ENCODE results near the gene RALB. TPM values are rescaled to one million over a fixed set of nuclear protein-coding genes. Genes with fewer than 3 reads are reported as not detected.

The RALB gene
- total and polyA plus RNA-seq, 2 of the 8 experiments (the other 6 are each of a cell fraction or from before 2014, with no cell fraction given), result 12.0 to 16.6 TPM

GRCh38 chr2:120316071-120316470 is 63.4 kb downstream of the RALB start:
- 81% methylated on average over 5 of the region's 5 CpGs; no CpG with 5 or more reads in 1 of the 2 experiments for WGBS, 2 experiments (ENCODE audit: extremely low coverage in 1 of 2, insufficient coverage in 1 of 2, insufficient read length in 1 of 2, insufficient replicate concordance in 2 of 2, low coverage in 1 of 2, low lambda C conversion rate in 2 of 2, missing lambda C conversion rate in 1 of 2)
- CTCF ChIA-PET (ENCODE audit: partially characterized antibody), result interaction anchor here (0.9 to 4.5 kb wide), 11 partner anchors 10 to 371 kb away, joined by 3 to 33 read pairs (median 4); no protein-coding TSS in a partner anchor
- H3K4me2 ChIP-seq (ENCODE audit: insufficient read depth in 1 of 2, low read depth in 2 of 2, low read length in 2 of 2), result no peak overlapping the region
- TF ChIP-seq HDAC6 (IDR thresholded peaks at IDR 0.05; ENCODE audit: low read depth, low read length) (no peak), RNF2 (IDR thresholded peaks at IDR 0.05; ENCODE audit: borderline replicate concordance, low read depth, low read length, missing control alignments, poor library complexity, severe bottlenecking) (no peak), BCL11A (IDR thresholded peaks at IDR 0.05; ENCODE audit: low read depth in 2 of 2, low read length in 2 of 2) (no peak), TAF7 (optimal IDR thresholded peaks at IDR 0.05; ENCODE audit: borderline replicate concordance, low read depth, low read length) (no peak), KDM4A (IDR thresholded peaks at IDR 0.05; ENCODE audit: low read depth, low read length, severe bottlenecking) (no peak), ASH2L (IDR thresholded peaks at IDR 0.05; ENCODE audit: low read length) (no peak), CREB1 (IDR thresholded peaks at IDR 0.05) (no peak), RXRA (IDR thresholded peaks at IDR 0.05; ENCODE audit: insufficient read depth, low read depth, low read length) (no peak), EZH2 (IDR thresholded peaks at IDR 0.05; ENCODE audit: low read depth, low read length, severe bottlenecking) (no peak), CTBP2 (IDR thresholded peaks at IDR 0.05; ENCODE audit: borderline replicate concordance, insufficient read depth, insufficient read length, low read length) (no peak), TAF1 (IDR thresholded peaks at IDR 0.05; ENCODE audit: low read depth, low read length) (no peak), YY1 (IDR thresholded peaks at IDR 0.05; ENCODE audit: low read depth, low read length) (no peak)
- TF ChIP-seq, protein P1, sequence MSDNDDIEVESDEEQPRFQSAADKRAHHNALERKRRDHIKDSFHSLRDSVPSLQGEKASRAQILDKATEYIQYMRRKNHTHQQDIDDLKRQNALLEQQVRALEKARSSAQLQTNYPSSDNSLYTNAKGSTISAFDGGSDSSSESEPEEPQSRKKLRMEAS (IDR thresholded peaks at IDR 0.05), result no peak

More at GRCh38 chr2:120316071-120316470, 63.4 kb downstream of the RALB start:
- Histone ChIP-seq H3K79me1 (ENCODE audit: low read depth, low read length) (no peaks in the 10 kb centered on the region), H2BK15ac (ENCODE audit: low read length) (no peak overlapping the region), H3K27me3 (replicated peaks in 1 of 4; ENCODE audit: control insufficient read depth in 3 of 4, extremely low read depth in 1 of 4, insufficient read depth in 3 of 4, low read length in 3 of 4) (peaks cover 4 to 44% (median 36%) of the 10 kb centered on the region in 4 experiments), H2AK5ac (ENCODE audit: low read depth, low read length) (no peak overlapping the region), H2AFZ (ENCODE audit: low read length) (no peak overlapping the region), H3K14ac (ENCODE audit: insufficient read length) (no peak overlapping the region), H2BK20ac (ENCODE audit: low read length) (no peak overlapping the region), H3K18ac (ENCODE audit: extremely low read depth, low read length) (no peak overlapping the region), H2BK12ac (ENCODE audit: low read depth, low read length) (0 out of 2 replicates have a peak overlapping the region, but pooled peaks have one; percentile 9), H2BK120ac (replicated peaks; ENCODE audit: low read depth, low read length) (no peak overlapping the region), H3K23ac (ENCODE audit: insufficient read length) (no peak overlapping the region), H3K9ac (replicated peaks in 1 of 4; ENCODE audit: extremely low read depth in 1 of 4, low read depth in 3 of 4, low read length in 3 of 4) (no peak overlapping the region), H3K36me3 (ENCODE audit: control insufficient read depth in 2 of 4, insufficient read depth in 4 of 4, low read length in 3 of 4) (no peaks in the 10 kb centered on the region), H4K91ac (replicated peaks; ENCODE audit: insufficient read length, low read length) (no peak overlapping the region), H4K20me1 (replicated peaks in 1 of 2; ENCODE audit: control insufficient read depth in 1 of 2, insufficient read depth in 2 of 2, low read length in 2 of 2) (peaks cover 0 to 4% of the 10 kb centered on the region in 2 experiments), H3K4me3 (ENCODE audit: extremely low read depth in 1 of 4, insufficient read depth in 2 of 4, low read depth in 3 of 4, low read length in 4 of 4) (no peak overlapping the region), H3K79me2 (ENCODE audit: control insufficient read depth in 1 of 2, insufficient read depth in 2 of 2, low read length in 2 of 2) (no peaks in the 10 kb centered on the region), H4K8ac (ENCODE audit: extremely low read depth, insufficient read depth, low read length) (peak overlapping the region; percentile 72; the same call in 1 of the 2 replicates), H3K23me2 (ENCODE audit: low read depth, low read length) (no peaks in the 10 kb centered on the region), H4K5ac (ENCODE audit: insufficient read length, low read depth, low read length) (no peak overlapping the region), H2BK5ac (ENCODE audit: low read depth, low read length) (no peak overlapping the region), H3K4ac (replicated peaks; ENCODE audit: insufficient read length, low read depth, low read length) (peak overlapping the region; percentile 84), H3K9me3 (ENCODE audit: insufficient read depth in 2 of 2, low read depth in 1 of 2, low read length in 1 of 2) (no peaks in the 10 kb centered on the region), H3K56ac (replicated peaks; ENCODE audit: insufficient read length, low read depth, low read length) (no peak overlapping the region), H3K27ac (ENCODE audit: low read depth, low read length) (no peak overlapping the region), H3K4me1 (replicated peaks in 1 of 4; ENCODE audit: control insufficient read depth in 3 of 4, insufficient read depth in 4 of 4, low read length in 3 of 4) (peaks cover 0 to 3% (median 0%) of the 10 kb centered on the region in 4 experiments; a peak in 3 of 7 replicates)
- DNase-seq (ENCODE audit: low read depth in 1 of 2, low spot score in 2 of 2) (no peak), FAIRE-seq (no peak)
- POLR2A ChIA-PET (ENCODE audit: partially characterized antibody), result interaction anchor here (1.2 kb wide), 1 partner anchor 13 kb away, joined by 3 read pairs; no protein-coding TSS in a partner anchor
